ENCODE data around the gene ADAMTSL1. TPM values are rescaled to one million over a fixed set of nuclear protein-coding genes. Genes with fewer than 3 reads are reported as not detected.

ADAMTSL1 gene
- total and polyA plus RNA-seq, 2 of the 13 experiments (the other 11 are each of a cell fraction or from before 2014, with no cell fraction given), result not detected

DNA sequence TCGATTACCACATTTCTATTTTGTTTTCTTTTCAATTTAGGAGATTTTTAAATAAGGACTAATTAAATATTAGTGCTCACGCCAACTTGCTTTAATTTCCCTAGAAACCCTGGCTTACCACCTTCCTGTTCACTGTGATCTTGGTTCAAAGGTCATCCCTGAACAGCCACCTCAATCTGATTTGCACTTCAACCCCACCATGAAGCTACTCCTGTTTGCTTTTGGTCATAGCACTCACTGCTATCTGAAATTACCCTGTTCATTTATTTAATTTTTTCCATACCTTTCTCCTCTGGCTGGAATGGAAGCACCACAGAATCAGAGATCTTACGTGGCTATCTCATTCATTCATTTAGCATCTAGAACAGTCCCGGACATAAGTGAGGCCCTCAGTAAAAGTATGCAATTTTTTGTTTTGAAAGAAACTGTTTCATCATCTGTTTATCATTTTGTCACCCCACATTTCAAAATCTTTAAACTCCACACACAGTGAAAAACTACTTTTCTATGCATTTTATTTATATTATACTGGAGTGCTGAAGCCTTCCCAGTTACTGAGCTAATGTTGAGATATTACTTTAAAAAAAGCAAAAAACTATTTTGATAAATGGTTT, 17.2 kb upstream of the ADAMTSL1 start (continued):
- TF ChIP-seq HNF4A (CRISPR knock-in tag; IDR thresholded peaks at IDR 0.05) (peak; percentile 79), SMAD1 (CRISPR knock-in tag; IDR thresholded peaks at IDR 0.05; ENCODE audit: borderline replicate concordance, low read depth) (no peak), ZFYVE20 (CRISPR knock-in tag; IDR thresholded peaks at IDR 0.05; ENCODE audit: borderline replicate concordance, low read depth) (no peak), ZNF136 (CRISPR knock-in tag; IDR thresholded peaks at IDR 0.05; ENCODE audit: low read depth) (no peak), SKI (IDR thresholded peaks at IDR 0.05; ENCODE audit: partially characterized antibody) (no peak), MATR3 (CRISPR knock-in tag; IDR thresholded peaks at IDR 0.05) (no peak)
- TF ChIP-seq, protein P1, sequence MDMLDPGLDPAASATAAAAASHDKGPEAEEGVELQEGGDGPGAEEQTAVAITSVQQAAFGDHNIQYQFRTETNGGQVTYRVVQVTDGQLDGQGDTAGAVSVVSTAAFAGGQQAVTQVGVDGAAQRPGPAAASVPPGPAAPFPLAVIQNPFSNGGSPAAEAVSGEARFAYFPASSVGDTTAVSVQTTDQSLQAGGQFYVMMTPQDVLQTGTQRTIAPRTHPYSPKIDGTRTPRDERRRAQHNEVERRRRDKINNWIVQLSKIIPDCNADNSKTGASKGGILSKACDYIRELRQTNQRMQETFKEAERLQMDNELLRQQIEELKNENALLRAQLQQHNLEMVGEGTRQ (IDR thresholded peaks at IDR 0.05; ENCODE audit: low read depth, low read length), result no peak
- TF ChIP-seq, protein P1 (CRISPR knock-in tag; IDR thresholded peaks at IDR 0.05; ENCODE audit: borderline replicate concordance), result no peak
- TF ChIP-seq, protein P2, sequence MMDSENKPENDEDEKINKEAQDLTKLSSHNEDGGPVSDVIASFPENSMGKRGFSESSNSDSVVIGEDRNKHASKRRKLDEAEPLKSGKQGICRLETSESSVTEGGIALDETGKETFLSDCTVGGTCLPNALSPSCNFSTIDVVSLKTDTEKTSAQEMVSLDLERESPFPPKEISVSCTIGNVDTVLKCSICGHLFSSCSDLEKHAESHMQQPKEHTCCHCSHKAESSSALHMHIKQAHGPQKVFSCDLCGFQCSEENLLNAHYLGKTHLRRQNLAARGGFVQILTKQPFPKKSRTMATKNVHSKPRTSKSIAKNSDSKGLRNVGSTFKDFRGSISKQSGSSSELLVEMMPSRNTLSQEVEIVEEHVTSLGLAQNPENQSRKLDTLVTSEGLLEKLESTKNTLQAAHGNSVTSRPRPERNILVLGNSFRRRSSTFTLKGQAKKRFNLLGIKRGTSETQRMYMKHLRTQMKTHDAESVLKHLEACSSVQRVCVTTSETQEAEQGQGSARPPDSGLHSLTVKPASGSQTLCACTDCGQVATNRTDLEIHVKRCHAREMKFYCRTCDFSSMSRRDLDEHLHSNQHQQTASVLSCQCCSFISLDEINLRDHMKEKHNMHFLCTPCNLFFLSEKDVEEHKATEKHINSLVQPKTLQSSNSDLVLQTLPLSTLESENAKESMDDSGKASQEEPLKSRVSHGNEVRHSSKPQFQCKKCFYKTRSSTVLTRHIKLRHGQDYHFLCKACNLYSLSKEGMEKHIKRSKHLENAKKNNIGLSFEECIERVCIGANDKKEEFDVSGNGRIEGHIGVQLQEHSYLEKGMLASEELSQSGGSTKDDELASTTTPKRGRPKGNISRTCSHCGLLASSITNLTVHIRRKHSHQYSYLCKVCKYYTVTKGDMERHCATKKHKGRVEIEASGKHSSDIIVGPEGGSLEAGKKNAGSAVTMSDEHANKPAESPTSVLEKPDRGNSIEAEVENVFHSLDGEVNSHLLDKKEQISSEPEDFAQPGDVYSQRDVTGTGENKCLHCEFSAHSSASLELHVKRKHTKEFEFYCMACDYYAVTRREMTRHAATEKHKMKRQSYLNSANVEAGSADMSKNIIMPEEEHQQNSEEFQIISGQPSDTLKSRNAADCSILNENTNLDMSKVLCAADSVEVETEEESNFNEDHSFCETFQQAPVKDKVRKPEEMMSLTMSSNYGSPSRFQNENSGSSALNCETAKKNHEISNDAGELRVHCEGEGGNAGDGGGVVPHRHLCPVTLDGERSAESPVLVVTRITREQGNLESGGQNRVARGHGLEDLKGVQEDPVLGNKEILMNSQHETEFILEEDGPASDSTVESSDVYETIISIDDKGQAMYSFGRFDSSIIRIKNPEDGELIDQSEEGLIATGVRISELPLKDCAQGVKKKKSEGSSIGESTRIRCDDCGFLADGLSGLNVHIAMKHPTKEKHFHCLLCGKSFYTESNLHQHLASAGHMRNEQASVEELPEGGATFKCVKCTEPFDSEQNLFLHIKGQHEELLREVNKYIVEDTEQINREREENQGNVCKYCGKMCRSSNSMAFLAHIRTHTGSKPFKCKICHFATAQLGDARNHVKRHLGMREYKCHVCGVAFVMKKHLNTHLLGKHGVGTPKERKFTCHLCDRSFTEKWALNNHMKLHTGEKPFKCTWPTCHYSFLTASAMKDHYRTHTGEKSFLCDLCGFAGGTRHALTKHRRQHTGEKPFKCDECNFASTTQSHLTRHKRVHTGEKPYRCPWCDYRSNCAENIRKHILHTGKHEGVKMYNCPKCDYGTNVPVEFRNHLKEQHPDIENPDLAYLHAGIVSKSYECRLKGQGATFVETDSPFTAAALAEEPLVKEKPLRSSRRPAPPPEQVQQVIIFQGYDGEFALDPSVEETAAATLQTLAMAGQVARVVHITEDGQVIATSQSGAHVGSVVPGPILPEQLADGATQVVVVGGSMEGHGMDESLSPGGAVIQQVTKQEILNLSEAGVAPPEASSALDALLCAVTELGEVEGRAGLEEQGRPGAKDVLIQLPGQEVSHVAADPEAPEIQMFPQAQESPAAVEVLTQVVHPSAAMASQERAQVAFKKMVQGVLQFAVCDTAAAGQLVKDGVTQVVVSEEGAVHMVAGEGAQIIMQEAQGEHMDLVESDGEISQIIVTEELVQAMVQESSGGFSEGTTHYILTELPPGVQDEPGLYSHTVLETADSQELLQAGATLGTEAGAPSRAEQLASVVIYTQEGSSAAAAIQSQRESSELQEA (CRISPR knock-in tag; IDR thresholded peaks at IDR 0.05; ENCODE audit: not compliant biosample characterization), result no peak
- TF ChIP-seq, protein P3, sequence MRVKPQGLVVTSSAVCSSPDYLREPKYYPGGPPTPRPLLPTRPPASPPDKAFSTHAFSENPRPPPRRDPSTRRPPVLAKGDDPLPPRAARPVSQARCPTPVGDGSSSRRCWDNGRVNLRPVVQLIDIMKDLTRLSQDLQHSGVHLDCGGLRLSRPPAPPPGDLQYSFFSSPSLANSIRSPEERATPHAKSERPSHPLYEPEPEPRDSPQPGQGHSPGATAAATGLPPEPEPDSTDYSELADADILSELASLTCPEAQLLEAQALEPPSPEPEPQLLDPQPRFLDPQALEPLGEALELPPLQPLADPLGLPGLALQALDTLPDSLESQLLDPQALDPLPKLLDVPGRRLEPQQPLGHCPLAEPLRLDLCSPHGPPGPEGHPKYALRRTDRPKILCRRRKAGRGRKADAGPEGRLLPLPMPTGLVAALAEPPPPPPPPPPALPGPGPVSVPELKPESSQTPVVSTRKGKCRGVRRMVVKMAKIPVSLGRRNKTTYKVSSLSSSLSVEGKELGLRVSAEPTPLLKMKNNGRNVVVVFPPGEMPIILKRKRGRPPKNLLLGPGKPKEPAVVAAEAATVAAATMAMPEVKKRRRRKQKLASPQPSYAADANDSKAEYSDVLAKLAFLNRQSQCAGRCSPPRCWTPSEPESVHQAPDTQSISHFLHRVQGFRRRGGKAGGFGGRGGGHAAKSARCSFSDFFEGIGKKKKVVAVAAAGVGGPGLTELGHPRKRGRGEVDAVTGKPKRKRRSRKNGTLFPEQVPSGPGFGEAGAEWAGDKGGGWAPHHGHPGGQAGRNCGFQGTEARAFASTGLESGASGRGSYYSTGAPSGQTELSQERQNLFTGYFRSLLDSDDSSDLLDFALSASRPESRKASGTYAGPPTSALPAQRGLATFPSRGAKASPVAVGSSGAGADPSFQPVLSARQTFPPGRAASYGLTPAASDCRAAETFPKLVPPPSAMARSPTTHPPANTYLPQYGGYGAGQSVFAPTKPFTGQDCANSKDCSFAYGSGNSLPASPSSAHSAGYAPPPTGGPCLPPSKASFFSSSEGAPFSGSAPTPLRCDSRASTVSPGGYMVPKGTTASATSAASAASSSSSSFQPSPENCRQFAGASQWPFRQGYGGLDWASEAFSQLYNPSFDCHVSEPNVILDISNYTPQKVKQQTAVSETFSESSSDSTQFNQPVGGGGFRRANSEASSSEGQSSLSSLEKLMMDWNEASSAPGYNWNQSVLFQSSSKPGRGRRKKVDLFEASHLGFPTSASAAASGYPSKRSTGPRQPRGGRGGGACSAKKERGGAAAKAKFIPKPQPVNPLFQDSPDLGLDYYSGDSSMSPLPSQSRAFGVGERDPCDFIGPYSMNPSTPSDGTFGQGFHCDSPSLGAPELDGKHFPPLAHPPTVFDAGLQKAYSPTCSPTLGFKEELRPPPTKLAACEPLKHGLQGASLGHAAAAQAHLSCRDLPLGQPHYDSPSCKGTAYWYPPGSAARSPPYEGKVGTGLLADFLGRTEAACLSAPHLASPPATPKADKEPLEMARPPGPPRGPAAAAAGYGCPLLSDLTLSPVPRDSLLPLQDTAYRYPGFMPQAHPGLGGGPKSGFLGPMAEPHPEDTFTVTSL (CRISPR knock-in tag; IDR thresholded peaks at IDR 0.05; ENCODE audit: borderline replicate concordance), result peak; percentile 59; the same call in 1 of the 2 replicates

Measured in HepG2 (cell line).